Endothelial cell of umbilical vein (primary cell): Measurements from ENCODE around the gene RTL5. TPM values are rescaled to one million over a fixed set of nuclear protein-coding genes. Genes with fewer than 3 reads are reported as not detected.

Experiments used
- BruUV-seq: library from RNA; stranded (reverse); fragments of 400-500 nt; replicated peaks from 2 replicates; lab custom pipeline; 2021; lab: Mats Ljungman, UMichigan
- CTCF ChIA-PET: fragments of 300-600, 350-600 bp; sonication (Branson Sonifier 250); formaldehyde crosslinking; loops from one replicate; lab custom pipeline; 2021; ENCODE audit warnings: antibody characterized with exemption, inconsistent platforms; lab: Charles Lee
- POLR2A ChIA-PET: fragments of 300-600, 350-600 bp; sonication (Branson Sonifier 250); formaldehyde crosslinking; loops from one replicate; lab custom pipeline; 2021; ENCODE audit warnings: antibody characterized with exemption, inconsistent platforms; lab: Charles Lee
- DNase-seq: peaks from one replicate; pipeline ENCODE4 v3.0.0-alpha.2; 2011; ENCODE audit warnings: low read depth, low spot score
- FAIRE-seq: peaks from 2 replicates; lab custom pipeline; 2011; peaks lifted over from hg19 to GRCh38; lab: Jason Lieb, UNC
- H2AFZ ChIP-seq: 2 replicates; pipeline ENCODE4 v1.6.0; 2012; ENCODE audit warnings: low read depth, low read length, control low read depth, inconsistent platforms
- H3K27ac ChIP-seq: 2 replicates; pipeline ENCODE4 v1.5.1; 2011; ENCODE audit warnings: low read depth, mild to moderate bottlenecking, control low read depth, low read length, moderate library complexity; ENCODE audit not compliant: insufficient read depth
- H3K27me3 ChIP-seq, 2 experiments: 2 replicates each; pipeline versions ENCODE4 v1.6.0 to v1.6.1; 2011; ENCODE audit warnings: low read length in 2 of 2, mixed read lengths in 1 of 2; ENCODE audit not compliant: control insufficient read depth in 2 of 2, insufficient read depth in 2 of 2
- H3K36me3 ChIP-seq, 2 experiments: 2 replicates in 1 of 2; 3 replicates in 1 of 2; pipeline ENCODE4 v1.5.1; 2011; ENCODE audit warnings: low read length in 2 of 2, mild to moderate bottlenecking in 1 of 2, moderate library complexity in 1 of 2; ENCODE audit not compliant: control insufficient read depth in 2 of 2, insufficient read depth in 2 of 2; ENCODE audit errors: extremely low read depth in 1 of 2
- H3K4me1 ChIP-seq: 3 replicates; pipeline ENCODE4 v1.5.1; 2011; ENCODE audit warnings: mild to moderate bottlenecking, low read length; ENCODE audit not compliant: control insufficient read depth, insufficient read depth; ENCODE audit errors: extremely low read depth
- H3K4me2 ChIP-seq: 2 replicates; pipeline ENCODE4 v1.6.1; 2011; ENCODE audit warnings: low read length, control low read depth, mixed read lengths; ENCODE audit not compliant: insufficient read depth
- H3K4me3 ChIP-seq, 3 experiments: fragments of 200-600 bp in 1 of 3; sonication (generic), shearing (Covaris generic) in 1 of 3; replicated peaks in 1 of 3; 2 replicates each; pipeline ENCODE4 v1.5.1; 2011 to 2016; ENCODE audit warnings: control low read depth in 3 of 3, low read length in 3 of 3, mild to moderate bottlenecking in 2 of 3, inconsistent platforms in 1 of 3, low read depth in 1 of 3, moderate library complexity in 1 of 3; ENCODE audit not compliant: insufficient read depth in 1 of 3
- H3K79me2 ChIP-seq: 2 replicates; pipeline ENCODE4 v1.6.0; 2012; ENCODE audit warnings: low read length, inconsistent platforms; ENCODE audit not compliant: control insufficient read depth, insufficient read depth
- H3K9ac ChIP-seq: replicated peaks from 2 replicates; pipeline ENCODE3; 2011; ENCODE audit warnings: low read length, control low read depth; ENCODE audit not compliant: insufficient read depth; ENCODE audit errors: extremely low read depth
- H3K9me1 ChIP-seq: replicated peaks from 3 replicates; pipeline ENCODE4 v1.6.0; 2011; ENCODE audit warnings: mild to moderate bottlenecking, low read length; ENCODE audit not compliant: control insufficient read depth, insufficient read depth; ENCODE audit errors: extremely low read depth
- H3K9me3 ChIP-seq: replicated peaks from 2 replicates; pipeline ENCODE4 v1.5.1; 2012; ENCODE audit warnings: low read length, inconsistent platforms; ENCODE audit not compliant: control insufficient read depth, insufficient read depth
- H4K20me1 ChIP-seq: replicated peaks from 2 replicates; pipeline ENCODE3; 2011; ENCODE audit warnings: mild to moderate bottlenecking, low read length; ENCODE audit not compliant: control insufficient read depth, insufficient read depth; ENCODE audit errors: extremely low read depth
- EZH2 ChIP-seq: IDR thresholded peaks from 2 replicates; pipeline ENCODE4 v1.6.1; 2012; ENCODE audit warnings: borderline replicate concordance, low read depth, mild to moderate bottlenecking, moderate library complexity, low read length, inconsistent platforms; ENCODE audit not compliant: severe bottlenecking
- FOS ChIP-seq: IDR thresholded peaks from 2 replicates; pipeline ENCODE4 v1.6.1; 2011; ENCODE audit warnings: mild to moderate bottlenecking, low read length, moderate library complexity, borderline replicate concordance; ENCODE audit not compliant: insufficient read depth
- GATA2 ChIP-seq: IDR thresholded peaks from 2 replicates; pipeline ENCODE4 v1.7.0; 2011; ENCODE audit warnings: low read depth, mild to moderate bottlenecking, moderate library complexity, mixed read lengths, low read length; ENCODE audit not compliant: insufficient read length, insufficient read depth
- JUN ChIP-seq: IDR thresholded peaks from 2 replicates; pipeline ENCODE4 v1.6.1; 2011; ENCODE audit warnings: borderline replicate concordance, low read depth; ENCODE audit not compliant: insufficient read length, insufficient read depth
- MYC ChIP-seq: IDR thresholded peaks from one replicate; pipeline ENCODE4 v1.6.1; 2011; ENCODE audit warnings: mild to moderate bottlenecking, low read depth, low read length
- POLR2A ChIP-seq: IDR thresholded peaks from 2 replicates; pipeline ENCODE4 v1.6.1; 2012; ENCODE audit warnings: low read depth, mild to moderate bottlenecking, control low read depth, low read length
- POLR2AphosphoS5 ChIP-seq: IDR thresholded peaks from 2 replicates; pipeline ENCODE4 v1.6.1; 2012; ENCODE audit warnings: low read depth, mild to moderate bottlenecking, control low read depth, low read length, moderate library complexity; ENCODE audit not compliant: insufficient read depth
- dilution Hi-C: fragments of 300-500 bp; cut with MboI; formaldehyde crosslinking; loops from one replicate; pipeline ENCODE4 v1.15.0; 2019; ENCODE audit warnings: low sequenced_read_pairs; ENCODE audit not compliant: extremely low pct_ligation_motif_present
- intact Hi-C: fragments of 100-400 bp; cut with micrococcal nuclease; formaldehyde crosslinking; loops from one replicate; pipeline ENCODE4 v1.10.0; 2022
- polyA plus RNA-seq, 4 experiments: library from polyadenylated mRNA; depleted of rRNA in 3 of 4; stranded (reverse) in 3 of 4; unstranded in 1 of 4; fragments of >200 nt; gene quantifications; 2 replicates each; pipeline versions ENCODE4 v1.2.1 to v1.2.3, GENCODE V29; 2011 to 2012; ENCODE audit warnings: missing spikeins in 1 of 4
- total RNA-seq: library from RNA; stranded (reverse); gene quantifications from 2 replicates; pipeline ENCODE4 v1.2.3, GENCODE V29; 2021
- TF ChIP-seq, protein P1 (sequence below): IDR thresholded peaks from 2 replicates; pipeline ENCODE4 v1.6.1; 2011; ENCODE audit not compliant: insufficient read depth, insufficient read length
- TF ChIP-seq, protein P2 (sequence below), 2 donors: IDR thresholded peaks; 1 replicate in 1 of 2; 2 replicates in 1 of 2; pipeline ENCODE4 v1.5.1; 2011; ENCODE audit warnings: low read length in 2 of 2, mild to moderate bottlenecking in 2 of 2, moderate library complexity in 2 of 2, control low read depth in 1 of 2, inconsistent platforms in 1 of 2, low read depth in 1 of 2; ENCODE audit not compliant: insufficient read depth in 1 of 2; ENCODE audit errors: extremely low read depth in 1 of 2

RTL5 gene
- total and polyA plus RNA-seq, 2 donors (not counting 3 experiments of a cell fraction or from before 2014, with no cell fraction given), result 1.0 to 1.7 TPM

DNA sequence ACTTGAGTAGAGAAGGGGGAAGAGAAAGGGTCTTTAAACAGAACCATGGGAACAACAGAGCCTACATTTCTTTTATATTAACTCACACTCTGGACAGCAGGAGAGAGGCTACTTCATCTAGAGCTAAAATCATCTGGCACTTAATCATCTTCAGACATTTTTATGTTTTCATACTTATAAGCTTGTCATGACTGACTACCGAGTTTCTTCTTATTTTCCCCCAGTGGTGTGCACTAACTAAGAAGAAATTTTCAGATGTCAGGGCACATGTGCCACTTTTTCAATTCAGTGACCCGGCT, 11.8 kb upstream of the RTL5 start:
- H3K9me3 ChIP-seq, result no peaks in the 10 kb centered on the region
- no peak overlapping the region for H3K4me2 ChIP-seq
- no peaks in the 10 kb centered on the region for H3K79me2 ChIP-seq
- peaks cover 5 to 27% of the 10 kb centered on the region in 2 experiments for H3K36me3 ChIP-seq
- TF ChIP-seq, protein P1, sequence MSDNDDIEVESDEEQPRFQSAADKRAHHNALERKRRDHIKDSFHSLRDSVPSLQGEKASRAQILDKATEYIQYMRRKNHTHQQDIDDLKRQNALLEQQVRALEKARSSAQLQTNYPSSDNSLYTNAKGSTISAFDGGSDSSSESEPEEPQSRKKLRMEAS, result no peak
- TF ChIP-seq FOS (no peak), JUN (no peak), GATA2 (no peak), POLR2A (no peak), MYC (no peak), EZH2 (no peak), POLR2AphosphoS5 (no peak)
- TF ChIP-seq, protein P2, sequence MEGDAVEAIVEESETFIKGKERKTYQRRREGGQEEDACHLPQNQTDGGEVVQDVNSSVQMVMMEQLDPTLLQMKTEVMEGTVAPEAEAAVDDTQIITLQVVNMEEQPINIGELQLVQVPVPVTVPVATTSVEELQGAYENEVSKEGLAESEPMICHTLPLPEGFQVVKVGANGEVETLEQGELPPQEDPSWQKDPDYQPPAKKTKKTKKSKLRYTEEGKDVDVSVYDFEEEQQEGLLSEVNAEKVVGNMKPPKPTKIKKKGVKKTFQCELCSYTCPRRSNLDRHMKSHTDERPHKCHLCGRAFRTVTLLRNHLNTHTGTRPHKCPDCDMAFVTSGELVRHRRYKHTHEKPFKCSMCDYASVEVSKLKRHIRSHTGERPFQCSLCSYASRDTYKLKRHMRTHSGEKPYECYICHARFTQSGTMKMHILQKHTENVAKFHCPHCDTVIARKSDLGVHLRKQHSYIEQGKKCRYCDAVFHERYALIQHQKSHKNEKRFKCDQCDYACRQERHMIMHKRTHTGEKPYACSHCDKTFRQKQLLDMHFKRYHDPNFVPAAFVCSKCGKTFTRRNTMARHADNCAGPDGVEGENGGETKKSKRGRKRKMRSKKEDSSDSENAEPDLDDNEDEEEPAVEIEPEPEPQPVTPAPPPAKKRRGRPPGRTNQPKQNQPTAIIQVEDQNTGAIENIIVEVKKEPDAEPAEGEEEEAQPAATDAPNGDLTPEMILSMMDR (IDR thresholded peaks at IDR 0.05; ENCODE audit: extremely low read depth in 1 of 2, insufficient read depth in 1 of 2, low read depth in 1 of 2, low read length in 2 of 2), result no peak
- FAIRE-seq (no peak), DNase-seq (no peak)
- no peaks in the 10 kb centered on the region for H3K27me3 ChIP-seq
- H3K4me1 ChIP-seq, result no peaks in the 10 kb centered on the region
- H3K4me3 ChIP-seq, result no peak overlapping the region
- no peaks in the 10 kb centered on the region for H4K20me1 ChIP-seq
- dilution Hi-C loops (no loop called here), intact Hi-C loops (no loop called here)
- no peak overlapping the region for H3K9ac ChIP-seq
- no peak overlapping the region for H2AFZ ChIP-seq
- ChIA-PET POLR2A (no interaction called here), CTCF (no interaction called here)
- H3K9me1 ChIP-seq, result no peaks in the 10 kb centered on the region
- no TSS peak for BruUV-seq
- H3K27ac ChIP-seq, result no peak overlapping the region
